ENCODE data around the gene STK4. TPM values are rescaled to one million over a fixed set of nuclear protein-coding genes. Genes with fewer than 3 reads are reported as not detected.

Gene STK4
- total RNA-seq = 10 to 100 TPM; 23.4 to 39.0 TPM

GRCh38 chr20:44966030-44966961 is at the start of gene STK4:
TSS of gene STK4 (plus strand) at chr20:44966512. CDS start at chr20:44966569, 57 bp downstream.

GRCh38 chr20:44960103-44960852 is 6.0 kb upstream of the STK4 start, which contains the start of gene TOMM34:
TSS of gene TOMM34 (minus strand) at chr20:44960397. CDS start at chr20:44960333, 64 bp downstream.

GRCh38 chr20:45100563-45101245 is 134.4 kb downstream of the STK4 start, which contains the start of gene KCNS1:
TSS of gene KCNS1 (minus strand) at chr20:45101127. CDS start at chr20:45099236, 1,891 bp downstream.

GRCh38 chr20:45114465-45115385 is 148.4 kb downstream of the STK4 start, which contains the start of gene WFDC5:
TSS of gene WFDC5 (minus strand) at chr20:45115174. CDS start at chr20:45115083, 91 bp downstream.

GRCh38 chr20:45124365-45124764 is 158.1 kb downstream of the STK4 start, which contains the start of gene WFDC12:
TSS of gene WFDC12 (minus strand) at chr20:45124465. CDS start at chr20:45124447, 18 bp downstream.

Small RNA genes within 50 kb of the gene (small RNA-seq; reads per million reads assigned to genes)
- 0 reads per million in 2 donors for gene RF00019

Other genes with a start within 250 kb of the STK4 start
- under 1 TPM; 0.34 to 0.67 TPM for gene KCNK15, start 220.6 kb upstream of the STK4 start, total RNA-seq
- gene RIMS4, start 156.0 kb upstream of the STK4 start, total RNA-seq = under 1 TPM in 1 of 2 donors, not detected in 1; under 0.01 TPM
- gene YWHAB, start 80.8 kb upstream of the STK4 start, total RNA-seq = 100 to 1,000 TPM; 156 to 160 TPM
- gene PABPC1L, start 56.5 kb upstream of the STK4 start, total RNA-seq = 10 to 100 TPM; 13.1 to 19.0 TPM
- gene TOMM34, start 6.1 kb upstream of the STK4 start, total RNA-seq = 10 to 100 TPM; 16.5 to 18.6 TPM
- under 1 TPM; 0.34 to 0.67 TPM for gene KCNS1, start 134.6 kb downstream of the STK4 start, total RNA-seq
- not detected for gene WFDC5, start 148.7 kb downstream of the STK4 start, total RNA-seq
- gene WFDC12, start 158.0 kb downstream of the STK4 start, total RNA-seq = not detected
- under 1 TPM in 1 of 2 donors, not detected in 1; 0.69 TPM for gene PI3, start 208.4 kb downstream of the STK4 start, total RNA-seq
- not detected for gene SEMG1, start 240.5 kb downstream of the STK4 start, total RNA-seq